RWPE2 (cell line): ENCODE data around the gene CTNNA1.
"Not testable (repeated sequence)": the region's sequence is repeated elsewhere in the genome, so short reads cannot be mapped to it uniquely, and the experiment has no call there.

ENCODE experiments used
- ATAC-seq: fragments of 200-7000 bp; cut with Tn5 transposase; 3 replicates; pipeline ENCODE4 v1.9.1; 2021; ENCODE audit warnings: low read depth
- DNase-seq: peaks from one replicate; pipeline ENCODE4 v3.0.0-alpha.2; 2020; ENCODE audit warnings: low spot score
- H3K27ac ChIP-seq: fragments of 450-650 bp; 2 replicates; pipeline ENCODE4 v1.5.1; 2017; ENCODE audit warnings: mild to moderate bottlenecking; ENCODE audit not compliant: poor library complexity, severe bottlenecking
- H3K27me3 ChIP-seq: fragments of 250-450 bp; sonication (Bioruptor Pico); 2 replicates; pipeline ENCODE4 v1.5.1; 2021; ENCODE audit warnings: mild to moderate bottlenecking, moderate library complexity; ENCODE audit not compliant: insufficient read depth, poor library complexity, severe bottlenecking
- H3K36me3 ChIP-seq: fragments of 250-450 bp; sonication (Bioruptor Pico); 2 replicates; pipeline ENCODE4 v1.5.1; 2020; ENCODE audit warnings: low read depth, mild to moderate bottlenecking, moderate library complexity
- H3K4me1 ChIP-seq: fragments of 250-450 bp; sonication (Bioruptor Pico); 2 replicates; pipeline ENCODE4 v1.5.1; 2021; ENCODE audit warnings: mild to moderate bottlenecking, moderate library complexity; ENCODE audit not compliant: insufficient read depth, poor library complexity, severe bottlenecking
- H3K4me3 ChIP-seq: fragments of 250-450 bp; sonication (Bioruptor Pico); 2 replicates; pipeline ENCODE4 v1.5.1; 2021; ENCODE audit warnings: mild to moderate bottlenecking, moderate library complexity; ENCODE audit not compliant: severe bottlenecking
- H3K9me3 ChIP-seq: fragments of 250-450 bp; sonication (Bioruptor Pico); 2 replicates; pipeline ENCODE4 v1.5.1; 2021; ENCODE audit warnings: mild to moderate bottlenecking, moderate library complexity; ENCODE audit not compliant: severe bottlenecking
- TF ChIP-seq, protein P1 (sequence below): fragments of 450-650 bp; IDR thresholded peaks from one replicate; pipeline ENCODE4 v1.5.1; 2017; ENCODE audit warnings: mild to moderate bottlenecking, moderate library complexity; ENCODE audit not compliant: poor library complexity, severe bottlenecking

Gene CTNNA1

DNA sequence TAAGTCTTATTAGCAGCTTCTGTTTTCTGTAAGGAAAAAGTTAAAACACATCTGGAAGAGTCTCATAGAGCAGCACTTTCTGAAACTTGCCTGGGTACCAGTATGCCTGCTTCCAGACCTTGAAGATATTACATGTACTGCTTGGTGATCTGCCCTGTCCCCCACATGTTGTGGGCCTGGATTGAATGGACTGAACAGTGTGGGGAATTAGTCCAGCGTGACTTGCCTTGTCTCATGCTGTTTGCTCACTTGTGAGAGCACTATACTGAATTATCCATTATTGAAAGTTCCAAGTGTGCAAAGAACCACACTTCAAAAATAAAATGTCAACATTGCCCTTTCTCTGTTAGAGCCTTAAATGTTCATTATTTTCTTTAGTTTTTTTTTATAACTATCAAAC lies 8.9 kb downstream of the CTNNA1 start:
- H3K4me1 ChIP-seq = peaks cover 31% of the 10 kb centered on the region
- H3K4me3 ChIP-seq = no peak overlapping the region
- no peak for DNase-seq
- H3K9me3 ChIP-seq = no peaks in the 10 kb centered on the region
- peak overlapping the region; percentile 13 for H3K27ac ChIP-seq
- TF ChIP-seq, protein P1, sequence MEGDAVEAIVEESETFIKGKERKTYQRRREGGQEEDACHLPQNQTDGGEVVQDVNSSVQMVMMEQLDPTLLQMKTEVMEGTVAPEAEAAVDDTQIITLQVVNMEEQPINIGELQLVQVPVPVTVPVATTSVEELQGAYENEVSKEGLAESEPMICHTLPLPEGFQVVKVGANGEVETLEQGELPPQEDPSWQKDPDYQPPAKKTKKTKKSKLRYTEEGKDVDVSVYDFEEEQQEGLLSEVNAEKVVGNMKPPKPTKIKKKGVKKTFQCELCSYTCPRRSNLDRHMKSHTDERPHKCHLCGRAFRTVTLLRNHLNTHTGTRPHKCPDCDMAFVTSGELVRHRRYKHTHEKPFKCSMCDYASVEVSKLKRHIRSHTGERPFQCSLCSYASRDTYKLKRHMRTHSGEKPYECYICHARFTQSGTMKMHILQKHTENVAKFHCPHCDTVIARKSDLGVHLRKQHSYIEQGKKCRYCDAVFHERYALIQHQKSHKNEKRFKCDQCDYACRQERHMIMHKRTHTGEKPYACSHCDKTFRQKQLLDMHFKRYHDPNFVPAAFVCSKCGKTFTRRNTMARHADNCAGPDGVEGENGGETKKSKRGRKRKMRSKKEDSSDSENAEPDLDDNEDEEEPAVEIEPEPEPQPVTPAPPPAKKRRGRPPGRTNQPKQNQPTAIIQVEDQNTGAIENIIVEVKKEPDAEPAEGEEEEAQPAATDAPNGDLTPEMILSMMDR = no peak
- no peaks in the 10 kb centered on the region for H3K27me3 ChIP-seq
- H3K36me3 ChIP-seq = peaks cover 64% of the 10 kb centered on the region
- ATAC-seq = peak; percentile 30; the same call in 2 of the 3 replicates

- no peaks in the 10 kb centered on the region for H3K27me3 ChIP-seq
- ATAC-seq (no peak), DNase-seq (no peak)
- TF ChIP-seq, protein P1 = no peak
- H3K27ac ChIP-seq = no peak overlapping the region
- no peak overlapping the region for H3K4me3 ChIP-seq
- no peaks in the 10 kb centered on the region for H3K9me3 ChIP-seq
- peaks cover 31% of the 10 kb centered on the region for H3K4me1 ChIP-seq
- H3K36me3 ChIP-seq = peaks cover 56% of the 10 kb centered on the region
Measured at GRCh38 chr5:138763037-138763778, 10.0 kb downstream of the CTNNA1 start.

GRCh38 chr5:138770291-138770690 lies 17.1 kb downstream of the CTNNA1 start:
- Histone ChIP-seq H3K9me3 (no peaks in the 10 kb centered on the region), H3K4me1 (no peaks in the 10 kb centered on the region), H3K36me3 (peaks cover 30% of the 10 kb centered on the region), H3K27ac (no peak overlapping the region), H3K4me3 (no peak overlapping the region), H3K27me3 (no peaks in the 10 kb centered on the region)
- ATAC-seq (no peak), DNase-seq (no peak)
- TF ChIP-seq, protein P1 = no peak

DNA sequence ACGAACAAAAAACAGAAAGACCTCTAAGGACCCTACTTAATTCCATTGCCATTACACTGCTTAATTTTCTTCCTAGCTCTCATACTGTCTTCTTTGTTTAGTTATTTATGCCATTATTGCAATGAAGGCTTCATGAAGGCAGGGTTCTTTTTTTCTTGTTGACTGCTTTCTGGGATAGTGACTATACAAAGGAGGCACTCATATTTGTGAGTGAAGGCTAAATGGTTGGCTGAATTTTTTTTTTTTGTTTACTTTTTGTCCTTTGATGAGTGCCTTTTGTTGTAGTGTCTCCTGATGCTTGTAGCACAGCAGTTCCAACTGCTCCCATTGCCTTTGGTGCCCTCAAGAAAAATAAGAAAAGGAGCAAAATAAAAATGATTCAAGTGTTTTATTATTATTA lies 17.8 kb downstream of the CTNNA1 start:
- no peak overlapping the region for H3K27ac ChIP-seq
- H3K4me3 ChIP-seq = no peak overlapping the region
- TF ChIP-seq, protein P1 = no peak
- no peaks in the 10 kb centered on the region for H3K4me1 ChIP-seq
- no peak for ATAC-seq
- peaks cover 30% of the 10 kb centered on the region for H3K36me3 ChIP-seq
- no peaks in the 10 kb centered on the region for H3K27me3 ChIP-seq
- no peaks in the 10 kb centered on the region for H3K9me3 ChIP-seq
- DNase-seq = no peak

GRCh38 chr5:138772986-138773594 lies 19.9 kb downstream of the CTNNA1 start:
- no peaks in the 10 kb centered on the region for H3K27me3 ChIP-seq
- H3K4me1 ChIP-seq = no peaks in the 10 kb centered on the region
- no peak for ATAC-seq
- no peaks in the 10 kb centered on the region for H3K9me3 ChIP-seq
- no peak overlapping the region for H3K27ac ChIP-seq
- no peak overlapping the region for H3K4me3 ChIP-seq
- no peak for DNase-seq
- H3K36me3 ChIP-seq = peaks cover 32% of the 10 kb centered on the region
- TF ChIP-seq, protein P1 = no peak

- H3K27me3 ChIP-seq, H3K4me1 ChIP-seq, H3K27ac ChIP-seq, H3K9me3 ChIP-seq, DNase-seq, ATAC-seq, H3K4me3 ChIP-seq: not testable (repeated sequence)
- H3K36me3 ChIP-seq = peaks cover 38% of the 10 kb centered on the region
Measured at GRCh38 chr5:138773624-138774023, 20.4 kb downstream of the CTNNA1 start.
